KOPT-K1 (cell line): ENCODE results near the gene TMEM80.
"Not testable (repeated sequence)": the region's sequence is repeated elsewhere in the genome, so short reads cannot be mapped to it uniquely, and the experiment has no call there.

ENCODE experiments used
- H3K27ac ChIP-seq: fragments of 200-600 bp; sonication (generic); 2 replicates; pipeline ENCODE4 v1.5.1; 2016; ENCODE audit warnings: antibody characterized with exemption, mild to moderate bottlenecking, low read depth, low read length; ENCODE audit not compliant: poor library complexity, severe bottlenecking
- H3K36me3 ChIP-seq: fragments of 200-600 bp; sonication (generic); 2 replicates; pipeline ENCODE4 v1.5.1; 2017; ENCODE audit warnings: antibody characterized with exemption, mild to moderate bottlenecking, low read length, moderate library complexity; ENCODE audit not compliant: insufficient read depth
- H3K9me3 ChIP-seq: fragments of 200-600 bp; sonication (generic); 2 replicates; pipeline ENCODE4 v1.5.1; 2017; ENCODE audit warnings: antibody characterized with exemption, low read length, mild to moderate bottlenecking; ENCODE audit not compliant: insufficient read depth, poor library complexity, severe bottlenecking

The TMEM80 gene

DNA sequence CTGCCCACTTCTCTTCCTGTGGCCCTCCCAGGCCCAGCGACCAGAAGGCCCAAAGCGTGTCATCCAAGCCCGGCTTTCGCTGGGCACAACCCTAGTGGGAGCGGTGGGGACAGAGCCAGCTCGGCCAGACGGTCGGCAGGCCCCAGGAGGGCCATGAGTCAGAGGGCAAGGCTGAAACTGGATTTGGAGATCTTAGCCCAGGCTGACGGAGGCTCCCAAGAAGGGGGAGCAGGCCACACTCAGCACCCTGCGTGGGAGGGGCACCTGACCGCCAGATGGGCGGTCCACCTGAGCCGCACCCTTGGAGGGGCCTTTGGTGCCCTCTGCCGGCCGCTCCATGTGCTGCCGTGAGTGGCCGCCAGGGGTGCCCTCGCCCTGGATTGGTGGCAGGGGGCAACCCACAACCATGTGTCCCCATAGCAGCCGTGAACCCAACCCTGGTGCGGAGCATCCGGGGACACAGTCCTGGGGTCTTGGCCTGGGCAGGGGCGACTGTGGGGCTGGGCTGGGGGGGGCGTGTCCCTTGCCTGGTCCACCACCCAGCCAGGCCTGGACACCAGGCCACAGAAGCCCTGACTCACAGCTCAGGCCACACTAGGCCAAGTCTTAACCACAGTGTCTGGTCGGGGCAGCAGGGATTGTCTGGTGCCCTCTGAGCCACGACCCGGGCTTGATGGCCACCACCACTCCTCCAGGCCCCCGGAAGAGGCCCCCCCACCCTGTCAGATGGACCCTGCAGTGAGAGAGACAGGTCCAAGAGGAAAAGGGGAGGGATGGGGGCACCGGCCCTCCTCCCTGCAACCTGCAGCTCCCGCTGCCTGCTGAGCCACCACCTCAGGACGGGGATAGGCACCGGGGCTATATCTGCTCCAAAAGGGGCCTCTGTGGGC is 32.5 kb downstream of the TMEM80 start:
- H3K36me3 ChIP-seq = no peaks in the 10 kb centered on the region
- no peak overlapping the region for H3K27ac ChIP-seq
- H3K9me3 ChIP-seq = no peaks in the 10 kb centered on the region

DNA sequence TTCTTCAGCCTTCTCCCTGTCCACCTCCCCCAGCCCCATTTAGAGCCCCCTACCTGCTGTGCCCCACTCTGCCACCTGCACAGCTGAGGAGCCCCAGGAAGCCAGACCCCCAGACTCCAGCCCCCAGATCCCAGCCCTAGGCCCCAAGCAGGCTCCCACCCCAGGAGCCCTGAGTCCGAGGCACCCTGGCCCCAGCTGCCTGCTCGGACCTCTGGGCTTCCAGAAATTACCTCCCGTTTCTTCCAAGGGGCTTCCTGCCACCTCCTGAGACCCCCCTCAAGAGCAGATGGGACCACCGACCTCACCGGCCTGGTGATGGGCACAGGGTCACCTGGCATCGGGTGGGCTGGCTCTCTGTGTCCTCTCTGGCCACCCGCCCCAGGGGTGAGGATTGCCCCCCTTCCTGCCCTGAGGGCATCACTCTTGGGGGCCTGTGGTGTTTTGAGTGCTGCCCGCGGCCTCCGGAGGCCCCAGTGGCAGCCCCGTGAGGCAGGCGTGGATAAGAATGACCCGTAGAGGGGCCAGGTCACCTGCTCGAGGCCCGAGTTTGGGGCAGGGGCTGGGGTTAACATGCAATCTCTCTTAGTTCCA is 33.4 kb downstream of the TMEM80 start:
- H3K36me3 ChIP-seq = no peaks in the 10 kb centered on the region
- H3K9me3 ChIP-seq = no peaks in the 10 kb centered on the region
- H3K27ac ChIP-seq = no peak overlapping the region

DNA sequence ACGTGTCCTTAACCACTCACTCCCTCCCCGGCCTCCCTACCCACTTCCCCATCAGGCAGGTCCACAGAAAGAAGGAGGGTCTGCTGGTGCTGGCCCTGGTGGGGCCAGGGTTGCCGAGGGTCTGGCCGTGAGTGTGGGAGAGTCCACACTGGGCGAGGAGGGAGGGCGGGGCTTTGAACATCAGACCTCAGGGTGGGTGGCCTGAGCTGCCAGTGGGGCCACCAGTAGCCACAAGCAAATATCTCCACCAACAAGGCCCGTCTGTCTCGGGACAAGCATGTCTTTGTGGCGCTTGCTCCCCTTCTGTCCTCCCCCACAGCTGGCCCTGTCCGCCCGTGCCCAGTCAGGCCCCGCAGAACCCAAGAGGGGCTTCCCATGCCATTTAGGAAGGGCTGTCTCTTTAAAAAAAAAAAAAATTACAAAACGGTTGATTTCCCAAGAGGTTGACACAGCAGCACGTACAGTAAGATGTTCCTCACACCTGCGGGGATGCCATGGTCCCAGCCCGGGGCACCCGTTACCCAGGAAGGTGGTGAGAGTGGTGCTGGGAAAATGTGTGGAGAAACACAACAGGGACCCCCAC is 34.0 kb downstream of the TMEM80 start:
- Histone ChIP-seq H3K36me3 (no peaks in the 10 kb centered on the region), H3K9me3 (no peaks in the 10 kb centered on the region), H3K27ac (no peak overlapping the region)

DNA sequence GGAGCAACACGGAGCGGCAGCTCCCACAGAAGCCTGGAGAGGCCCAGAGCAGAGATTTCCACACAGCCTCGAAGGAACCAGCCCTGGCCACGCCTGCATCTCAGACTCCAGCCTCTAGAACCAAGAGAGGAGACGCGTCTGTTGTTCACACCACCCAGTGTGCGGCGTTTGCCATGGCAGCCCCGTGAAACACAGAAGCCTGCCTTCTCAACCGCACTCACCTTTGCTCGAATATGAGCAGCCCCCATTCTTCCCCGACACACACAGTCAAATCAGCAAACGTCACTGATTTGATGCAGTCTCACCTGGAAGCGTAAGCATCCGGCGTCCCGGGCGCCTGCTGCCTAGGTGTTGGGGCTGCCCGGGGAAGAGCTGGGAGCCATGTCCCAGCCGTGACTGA is 37.5 kb downstream of the TMEM80 start:
- Histone ChIP-seq H3K36me3 (no peaks in the 10 kb centered on the region), H3K27ac (no peak overlapping the region), H3K9me3 (no peaks in the 10 kb centered on the region)

DNA sequence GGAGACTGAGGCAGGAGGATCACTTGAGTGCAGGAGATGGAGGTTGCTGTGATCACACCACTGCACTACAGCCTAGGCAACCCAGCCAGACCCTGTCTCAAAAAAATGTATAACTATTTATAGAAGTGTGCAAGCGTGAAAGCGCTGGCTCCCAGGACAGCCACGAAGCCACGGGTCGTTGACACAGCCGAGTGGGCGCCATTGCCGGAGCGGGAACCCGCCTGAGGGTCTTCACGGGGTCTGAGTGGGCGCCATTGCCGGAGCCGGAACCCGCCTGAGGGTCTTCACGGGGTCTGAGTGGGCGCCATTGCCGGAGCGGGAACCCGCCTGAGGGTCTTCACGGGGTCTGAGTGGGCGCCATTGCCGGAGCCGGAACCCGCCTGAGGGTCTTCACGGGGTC is 38.9 kb downstream of the TMEM80 start:
- H3K9me3 ChIP-seq, H3K36me3 ChIP-seq, H3K27ac ChIP-seq: not testable (repeated sequence)

DNA sequence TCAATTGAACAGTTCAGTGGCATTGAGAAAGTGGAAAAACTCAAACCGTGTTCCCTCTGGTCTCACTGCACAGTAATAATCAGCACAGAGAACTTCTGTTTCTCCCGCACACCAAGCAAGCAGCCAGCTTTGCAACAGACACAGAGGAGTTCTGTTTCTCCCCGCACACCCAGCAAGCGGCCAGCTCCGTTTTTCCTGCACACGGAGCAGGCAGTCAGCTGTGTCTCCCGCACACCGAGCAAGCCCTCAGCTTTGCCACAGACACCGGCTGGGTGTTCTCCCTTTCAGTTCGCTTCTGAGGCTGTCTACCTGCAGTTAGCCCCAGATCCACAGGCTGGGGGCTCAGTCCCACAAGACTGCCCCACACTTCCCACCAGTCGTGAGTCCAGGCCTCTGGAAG is 41.8 kb downstream of the TMEM80 start:
- Histone ChIP-seq H3K27ac (no peak overlapping the region), H3K9me3 (no peaks in the 10 kb centered on the region), H3K36me3 (no peaks in the 10 kb centered on the region)

DNA sequence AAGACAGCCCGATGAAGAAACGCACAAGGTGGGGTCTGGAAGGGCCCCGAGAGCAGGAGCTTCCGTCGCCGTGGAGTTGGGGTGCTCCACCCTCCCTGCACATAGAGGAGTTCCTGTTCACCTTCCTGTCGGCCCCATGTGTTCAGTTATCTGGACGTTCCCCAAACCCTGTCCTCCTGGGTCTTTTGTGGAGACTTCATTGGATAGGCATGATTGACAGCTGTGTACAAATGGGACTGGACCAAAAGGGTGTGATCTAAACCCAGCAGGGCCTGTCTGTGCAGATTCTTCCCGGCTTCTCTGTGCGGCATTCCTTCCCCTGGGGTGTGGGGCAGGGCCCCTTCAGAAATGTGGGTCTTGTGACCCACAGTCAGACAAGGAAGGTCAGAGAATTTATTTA is 42.3 kb downstream of the TMEM80 start:
- not testable (repeated sequence) for H3K9me3 ChIP-seq, H3K36me3 ChIP-seq, H3K27ac ChIP-seq

DNA sequence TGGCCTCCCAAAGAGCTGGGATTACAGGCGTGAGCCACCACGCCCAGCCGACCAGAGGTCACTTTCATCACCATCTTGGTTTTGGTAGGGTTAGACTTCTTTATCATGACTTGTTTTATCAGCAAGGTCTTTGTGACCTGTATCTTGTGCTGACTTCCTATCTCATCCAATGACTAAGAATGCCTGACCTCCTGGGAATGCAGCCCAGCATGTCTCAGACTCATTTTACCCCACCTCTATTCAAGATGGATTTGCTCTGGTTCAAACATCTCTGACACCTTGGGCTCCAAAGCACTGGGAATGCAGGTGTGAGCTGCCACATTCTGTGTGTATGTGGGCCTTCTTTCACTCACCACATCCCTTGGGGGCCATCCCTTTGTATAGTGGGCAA is 46.5 kb downstream of the TMEM80 start:
- no peak overlapping the region for H3K27ac ChIP-seq
- no peaks in the 10 kb centered on the region for H3K9me3 ChIP-seq
- H3K36me3 ChIP-seq = no peaks in the 10 kb centered on the region

DNA sequence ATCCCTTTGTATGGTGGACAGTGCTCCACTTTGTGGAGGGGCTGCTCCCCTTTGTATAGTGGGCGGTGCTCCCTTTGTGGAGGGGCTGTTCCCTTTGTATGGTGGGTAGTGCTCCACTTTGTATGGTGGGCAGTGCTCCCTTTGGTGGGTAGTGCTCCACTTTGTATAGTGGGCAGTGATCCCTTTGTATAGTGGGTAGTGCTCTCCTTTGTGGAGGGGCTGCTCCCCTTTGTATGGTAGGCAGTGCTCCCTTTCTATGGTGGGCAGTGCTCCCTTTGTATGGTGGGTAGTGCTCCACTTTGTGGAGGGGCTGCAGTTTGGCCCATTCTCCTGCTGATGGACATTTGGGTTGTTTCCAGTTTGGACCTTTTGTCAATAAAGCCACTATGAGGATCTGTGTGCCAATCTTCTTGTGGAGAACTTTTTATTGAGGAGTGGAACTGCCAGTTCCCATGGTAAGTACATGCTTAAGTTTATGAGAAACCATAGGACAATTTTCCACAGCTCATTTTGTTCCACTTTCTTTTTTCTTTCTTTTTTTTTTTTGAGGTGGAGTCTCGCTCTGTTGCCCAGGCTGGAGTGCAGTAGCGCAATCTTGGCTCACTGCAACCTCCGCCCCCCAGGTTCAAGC is 47.1 kb downstream of the TMEM80 start:
- H3K36me3 ChIP-seq = no peaks in the 10 kb centered on the region
- no peak overlapping the region for H3K27ac ChIP-seq

DNA sequence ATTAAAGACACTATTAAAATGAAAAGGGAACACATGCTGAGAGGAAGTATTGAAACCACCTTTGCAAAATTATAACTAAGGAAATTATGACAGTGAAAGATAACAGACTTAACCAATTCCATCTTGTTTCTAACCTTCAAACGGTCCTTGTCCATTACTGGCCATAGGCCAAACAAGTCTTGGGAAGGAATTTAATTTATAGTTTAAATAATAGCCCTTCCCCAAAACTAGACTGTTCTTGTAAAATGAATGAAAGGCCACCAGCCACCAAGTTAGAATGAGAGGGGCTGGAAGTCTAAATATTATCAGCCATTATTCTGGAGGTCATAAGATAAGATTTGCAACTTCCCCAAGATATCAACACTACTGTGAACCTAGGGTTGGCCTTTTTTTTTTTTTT is 49.8 kb downstream of the TMEM80 start:
- Histone ChIP-seq H3K27ac (no peak overlapping the region), H3K9me3 (no peaks in the 10 kb centered on the region), H3K36me3 (no peaks in the 10 kb centered on the region)

More for the DNA sequence above, 47.1 kb downstream of the TMEM80 start:
- H3K9me3 ChIP-seq = no peaks in the 10 kb centered on the region

DNA sequence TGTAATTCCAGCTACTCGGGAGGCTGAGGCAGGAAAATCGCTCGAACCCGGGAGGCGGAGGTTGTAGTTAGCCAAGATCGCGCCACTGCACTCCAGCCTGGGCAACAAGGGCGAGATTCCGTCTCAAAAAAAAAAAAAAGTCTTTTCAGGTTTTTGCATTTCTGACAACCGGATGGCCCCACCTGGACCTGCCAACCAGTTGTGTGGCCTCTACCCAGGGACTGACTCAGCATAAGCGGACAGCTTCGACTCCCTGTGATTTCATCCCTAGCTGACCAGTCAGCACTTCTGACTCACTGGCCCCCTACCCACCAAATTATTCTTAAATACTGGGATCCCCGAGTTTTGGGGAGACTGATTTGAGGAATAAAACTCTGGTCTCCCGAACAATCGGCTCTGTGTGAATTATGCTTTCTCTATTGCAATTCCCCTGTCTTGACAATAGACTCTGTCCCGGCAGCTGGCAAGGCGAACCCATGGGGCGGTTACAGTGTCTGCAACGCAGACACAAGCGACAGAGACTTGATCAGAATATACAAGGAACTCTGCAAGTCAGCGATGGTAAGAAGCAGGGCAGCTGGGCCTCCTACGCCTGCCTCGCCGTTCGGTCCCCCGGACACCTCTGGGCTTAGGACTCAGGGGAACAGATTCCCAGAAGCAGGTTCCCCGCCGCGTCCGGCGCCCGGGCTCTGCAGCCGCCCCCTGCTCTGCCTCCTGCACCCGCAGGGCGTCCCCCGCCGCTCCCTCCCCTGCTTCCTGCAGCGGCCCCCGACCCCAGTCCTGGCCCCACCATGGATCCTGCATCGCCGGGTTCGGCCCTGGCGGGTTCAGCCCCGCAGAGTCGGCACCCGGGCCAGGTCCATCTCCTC is 50.9 kb downstream of the TMEM80 start:
- no peaks in the 10 kb centered on the region for H3K9me3 ChIP-seq
- H3K27ac ChIP-seq = peak overlapping the region; percentile 63
- H3K36me3 ChIP-seq = no peaks in the 10 kb centered on the region

DNA sequence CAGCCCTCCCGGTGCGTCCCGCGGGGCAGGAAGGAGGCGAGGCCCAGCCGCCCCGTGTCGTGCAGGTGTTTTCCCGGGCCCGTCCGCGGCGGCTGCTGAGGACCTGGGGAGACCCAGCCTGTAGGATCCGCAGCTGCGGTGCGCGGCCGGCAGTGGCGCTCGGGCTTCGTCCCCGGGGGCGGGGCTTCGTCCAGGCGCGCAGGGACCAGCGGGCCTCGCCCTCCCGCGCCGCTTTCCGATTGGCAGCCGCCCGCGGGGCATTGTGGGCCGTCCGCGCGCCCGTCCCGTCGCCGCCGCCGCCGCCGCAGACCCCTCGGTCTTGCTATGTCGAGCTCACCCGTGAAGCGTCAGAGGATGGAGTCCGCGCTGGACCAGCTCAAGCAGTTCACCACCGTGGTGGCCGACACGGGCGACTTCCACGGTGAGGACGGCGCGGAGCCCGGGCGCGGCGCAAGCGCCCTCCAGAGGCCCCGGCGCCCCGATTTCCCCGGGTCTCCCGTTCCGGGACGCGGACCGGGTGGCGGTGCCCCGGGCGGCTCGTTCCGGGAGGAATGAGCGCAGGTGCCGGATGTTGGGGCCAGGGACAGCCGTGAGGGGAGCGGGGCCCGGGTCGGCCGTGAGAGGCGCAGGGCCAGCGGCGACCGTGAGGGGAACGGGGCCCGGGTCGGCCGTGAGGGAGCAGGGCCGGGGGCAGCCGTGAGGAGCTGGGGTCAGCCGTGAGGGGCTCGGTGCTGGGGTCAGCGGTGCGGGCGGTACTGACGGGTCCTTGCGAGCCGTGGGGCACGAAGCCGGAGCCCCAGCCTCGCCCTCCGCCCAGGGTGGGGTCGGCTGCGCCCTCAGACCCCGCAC is 51.8 kb downstream of the TMEM80 start, which contains the start of gene TALDO1:
TSS of gene TALDO1 (plus strand) at position 307 of the 849 bp plus-strand sequence. CDS start at position 325, 18 bp downstream.
- H3K9me3 ChIP-seq = no peaks in the 10 kb centered on the region
- H3K36me3 ChIP-seq = peaks cover 2% of the 10 kb centered on the region; the same call in 1 of the 2 replicates
- peak within 1 kb of the TSS; percentile 63 for H3K27ac ChIP-seq

DNA sequence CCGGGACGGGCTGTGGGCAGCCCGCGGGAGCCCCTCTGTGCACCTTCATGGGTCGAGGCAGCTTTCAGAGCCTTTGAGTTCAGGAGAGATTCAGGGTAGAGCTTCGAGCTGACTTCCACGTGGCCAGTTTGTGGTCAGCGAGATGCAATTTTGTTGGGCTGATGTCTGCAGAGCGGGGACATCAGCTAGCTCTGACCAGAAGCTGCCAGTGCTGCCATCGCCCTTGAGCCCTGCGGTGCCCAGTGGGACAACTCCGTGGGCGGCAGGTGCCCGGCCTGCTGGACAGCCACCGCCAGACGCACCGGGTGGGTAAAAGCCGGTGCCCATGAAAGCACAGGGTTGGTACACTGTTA is 52.4 kb downstream of the TMEM80 start:
- Histone ChIP-seq H3K27ac (peak overlapping the region; percentile 63), H3K36me3 (peaks cover 8% of the 10 kb centered on the region; the same call in 1 of the 2 replicates), H3K9me3 (no peaks in the 10 kb centered on the region)

DNA sequence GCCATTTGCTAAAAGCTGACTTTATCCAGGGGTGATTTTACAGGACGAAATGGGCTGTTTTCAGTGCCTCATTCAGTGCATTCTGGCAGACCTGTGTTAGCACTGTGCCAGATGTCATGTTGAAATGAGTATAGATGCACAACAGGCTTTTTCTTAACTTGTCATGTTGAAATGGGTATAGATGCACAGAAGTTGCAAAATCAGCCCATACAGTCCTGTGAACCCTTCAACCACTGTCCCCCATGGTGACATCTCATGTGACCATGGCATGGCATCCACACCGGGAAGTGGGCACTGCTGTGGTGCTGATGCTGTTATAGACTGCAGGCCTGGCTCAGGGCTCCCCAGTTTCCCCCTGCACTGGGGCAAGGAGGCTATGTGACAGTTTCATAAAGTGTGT is 54.1 kb downstream of the TMEM80 start:
- H3K27ac ChIP-seq = no peak overlapping the region
- peaks cover 9% of the 10 kb centered on the region; the same call in 1 of the 2 replicates for H3K36me3 ChIP-seq
- H3K9me3 ChIP-seq = no peaks in the 10 kb centered on the region
